Chondrocyte (in vitro differentiated cells): ENCODE data around the gene MMAB. TPM values are rescaled to one million over a fixed set of nuclear protein-coding genes. Genes with fewer than 3 reads are reported as not detected.

Experiments
- DNase-seq: peaks from one replicate; pipeline ENCODE4 v3.0.0; 2021; ENCODE audit warnings: mixed read lengths, low spot score
- H3K27ac Mint-ChIP-seq: one replicate; pipeline ENCODE4 v1.8.0; 2021; ENCODE audit warnings: mild to moderate bottlenecking, moderate library complexity, mixed read lengths; ENCODE audit not compliant: unreplicated experiment
- H3K27me3 Mint-ChIP-seq: 2 replicates; pipeline ENCODE4 v1.8.0; 2021; ENCODE audit warnings: low read depth, mixed read lengths
- H3K36me3 Mint-ChIP-seq: 2 replicates; pipeline ENCODE4 v1.8.0; 2021; ENCODE audit warnings: low read depth, mixed read lengths
- H3K4me1 Mint-ChIP-seq: 2 replicates; pipeline ENCODE4 v1.8.0; 2021; ENCODE audit warnings: low read depth, mild to moderate bottlenecking, mixed read lengths
- H3K4me3 Mint-ChIP-seq: one replicate; pipeline ENCODE4 v1.8.0; 2021; ENCODE audit warnings: mild to moderate bottlenecking, moderate library complexity, mixed read lengths; ENCODE audit not compliant: unreplicated experiment
- H3K9me3 Mint-ChIP-seq: 2 replicates; pipeline ENCODE4 v1.8.0; 2021; ENCODE audit warnings: low read depth, mixed read lengths
- CTCF ChIP-seq: fragments of 200-600 bp; sonication (generic); IDR thresholded peaks from 2 replicates; pipeline ENCODE4 v1.5.0; 2021; ENCODE audit warnings: antibody characterized with exemption, mild to moderate bottlenecking, moderate library complexity
- total RNA-seq: library from RNA; stranded (reverse); gene quantifications from 3 replicates; pipeline ENCODE4 v1.2.1, GENCODE V29; 2021

Gene MMAB
- total RNA-seq, 1 donor from 2014 or later: 23.3 TPM

- no peaks in the 10 kb centered on the region for H3K4me1 Mint-ChIP-seq
- no peak for DNase-seq
- H3K27me3 Mint-ChIP-seq: no peaks in the 10 kb centered on the region
Measured at GRCh38 chr12:109589240-109589590, 15.9 kb upstream of the MMAB start.

GRCh38 chr12:109588461-109589239 lies 15.3 kb upstream of the MMAB start:
- Mint-ChIP-seq H3K36me3 (peaks cover 5% of the 10 kb centered on the region), H3K27ac (no peak overlapping the region), H3K9me3 (no peaks in the 10 kb centered on the region), H3K4me3 (no peak overlapping the region), H3K27me3 (no peaks in the 10 kb centered on the region), H3K4me1 (no peaks in the 10 kb centered on the region)
- DNase-seq: no peak
- no peak for TF ChIP-seq CTCF

More at GRCh38 chr12:109589240-109589590, 15.9 kb upstream of the MMAB start:
- Mint-ChIP-seq H3K4me3 (no peak overlapping the region), H3K27ac (no peak overlapping the region), H3K9me3 (no peaks in the 10 kb centered on the region), H3K36me3 (peaks cover 3% of the 10 kb centered on the region)
- no peak for TF ChIP-seq CTCF

- no peaks in the 10 kb centered on the region for H3K9me3 Mint-ChIP-seq
- no peak for DNase-seq
- TF ChIP-seq CTCF: no peak
- no peak overlapping the region for H3K27ac Mint-ChIP-seq
- no peak overlapping the region for H3K4me3 Mint-ChIP-seq
- peaks cover 6% of the 10 kb centered on the region for H3K36me3 Mint-ChIP-seq
- H3K27me3 Mint-ChIP-seq: no peaks in the 10 kb centered on the region
- no peaks in the 10 kb centered on the region for H3K4me1 Mint-ChIP-seq
Measured at GRCh38 chr12:109587921-109588320, 14.6 kb upstream of the MMAB start.

GRCh38 chr12:109586385-109587296 lies 13.3 kb upstream of the MMAB start:
- Mint-ChIP-seq H3K4me1 (no peaks in the 10 kb centered on the region), H3K9me3 (no peaks in the 10 kb centered on the region), H3K27me3 (no peaks in the 10 kb centered on the region), H3K36me3 (peaks cover 8% of the 10 kb centered on the region), H3K4me3 (no peak overlapping the region), H3K27ac (no peak overlapping the region)
- no peak for TF ChIP-seq CTCF
- DNase-seq: no peak

- no peak for TF ChIP-seq CTCF
- Mint-ChIP-seq H3K4me1 (no peaks in the 10 kb centered on the region), H3K27me3 (no peaks in the 10 kb centered on the region), H3K27ac (no peak overlapping the region), H3K4me3 (no peak overlapping the region), H3K36me3 (peaks cover 12% of the 10 kb centered on the region), H3K9me3 (no peaks in the 10 kb centered on the region)
- no peak for DNase-seq
Measured at GRCh38 chr12:109583733-109584132, 10.4 kb upstream of the MMAB start.
